HG02981 (cell line): Measurements from ENCODE around the gene DNAH9.
A peak's percentile ranks its signal among the peaks of the same experiment; 100 is the strongest.
"Not testable (repeated sequence)": the region's sequence is repeated elsewhere in the genome, so short reads cannot be mapped to it uniquely, and the experiment has no call there.

Experiments used
- ATAC-seq: cut with Tn5 transposase; IDR thresholded peaks from one replicate; pipeline ENCODE4 v1.9.1; 2021; ENCODE audit warnings: mild to moderate bottlenecking, moderate library complexity; ENCODE audit not compliant: unreplicated experiment

The DNAH9 gene

DNA sequence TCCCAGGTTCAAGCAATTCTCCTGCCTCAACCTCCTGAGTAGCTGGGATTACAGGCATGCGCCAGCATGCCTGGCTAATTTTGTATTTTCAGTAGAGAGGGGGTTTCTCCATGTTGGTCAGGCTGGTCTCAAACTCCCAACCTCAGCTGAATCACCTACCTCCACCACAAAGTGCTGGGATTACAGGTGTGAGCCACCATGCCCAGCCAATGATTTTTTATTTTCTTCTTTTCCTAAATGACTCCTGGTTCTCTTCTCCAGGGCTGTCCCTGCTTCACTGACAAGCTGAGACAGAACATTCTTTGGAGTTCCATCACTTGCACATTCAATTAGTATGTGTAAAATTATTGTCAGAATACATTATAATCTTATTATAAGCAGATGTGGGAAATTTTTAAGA is 351.3 kb downstream of the DNAH9 start:
- not testable (repeated sequence) for ATAC-seq

DNA sequence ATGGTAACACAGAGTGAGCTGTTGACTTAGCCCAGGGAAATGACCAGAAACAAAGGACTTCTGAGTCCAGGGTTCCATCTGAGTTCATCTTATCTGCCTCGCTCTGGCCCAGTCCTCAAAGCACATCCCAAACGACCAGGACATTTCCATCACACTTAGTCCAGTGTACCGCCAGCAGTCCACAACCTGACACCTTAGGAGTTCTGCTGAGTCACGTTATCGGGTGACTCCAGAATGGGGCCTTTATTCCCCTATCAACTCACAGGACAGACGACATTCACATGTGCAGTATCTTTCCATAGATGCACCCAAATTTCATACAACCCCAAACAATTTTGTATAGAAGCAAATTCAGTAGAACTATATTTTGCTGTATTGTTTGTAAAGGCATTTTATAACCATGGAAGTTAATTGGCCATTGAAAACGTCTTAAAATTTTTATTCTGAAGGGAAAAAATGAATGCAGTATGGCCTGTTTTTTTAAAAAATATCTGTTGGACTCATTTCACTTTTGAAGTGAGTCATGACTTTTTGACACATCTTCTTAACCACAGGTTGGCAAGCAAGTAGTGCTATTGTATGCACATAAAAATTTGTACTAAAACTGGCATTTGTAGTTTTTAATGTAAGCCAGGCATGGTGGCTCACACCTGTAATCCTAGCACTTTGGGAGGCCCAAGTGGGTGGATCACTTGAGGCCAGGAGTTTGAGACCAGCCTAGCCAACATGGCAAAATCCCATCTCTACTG is 352.7 kb downstream of the DNAH9 start:
- no peak for ATAC-seq

DNA sequence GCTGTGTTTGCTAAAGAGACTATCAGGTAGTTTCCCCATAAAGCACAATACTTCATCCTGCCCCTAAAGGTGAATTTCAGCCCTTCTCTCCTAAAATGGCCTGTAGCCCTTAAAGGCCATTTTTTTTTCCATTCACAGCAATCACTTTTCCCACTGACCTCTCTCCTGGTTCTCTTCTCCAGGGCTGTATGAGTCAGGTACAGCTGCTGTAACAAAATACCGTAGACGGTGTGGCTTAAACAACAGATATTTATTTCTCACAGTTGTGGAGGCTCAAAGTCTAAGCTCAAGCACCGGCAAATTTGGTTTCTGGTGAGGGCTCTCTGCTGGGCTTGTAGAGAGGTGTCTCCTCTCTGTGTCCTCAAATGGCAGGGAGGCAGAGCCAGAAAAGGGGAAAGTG is 354.3 kb downstream of the DNAH9 start:
- ATAC-seq = no peak

DNA sequence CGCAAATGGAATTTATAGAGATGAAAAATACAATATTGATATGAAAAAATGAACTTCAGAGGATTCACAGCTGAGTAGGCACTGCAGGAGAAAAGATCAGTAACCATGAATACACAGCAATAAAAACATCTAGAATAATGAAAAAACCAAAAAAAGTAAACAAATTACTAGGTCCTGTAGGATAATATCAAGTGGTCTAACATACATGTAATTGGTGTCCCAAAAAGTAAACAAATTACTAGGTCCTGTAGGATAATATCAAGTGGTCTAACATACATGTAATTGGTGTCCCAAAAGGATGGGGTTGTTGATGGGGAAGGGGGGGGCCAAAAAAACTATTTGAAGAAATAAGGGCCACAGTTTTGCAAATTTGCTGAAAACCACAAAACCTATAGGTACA is 355.7 kb downstream of the DNAH9 start:
- no peak for ATAC-seq

DNA sequence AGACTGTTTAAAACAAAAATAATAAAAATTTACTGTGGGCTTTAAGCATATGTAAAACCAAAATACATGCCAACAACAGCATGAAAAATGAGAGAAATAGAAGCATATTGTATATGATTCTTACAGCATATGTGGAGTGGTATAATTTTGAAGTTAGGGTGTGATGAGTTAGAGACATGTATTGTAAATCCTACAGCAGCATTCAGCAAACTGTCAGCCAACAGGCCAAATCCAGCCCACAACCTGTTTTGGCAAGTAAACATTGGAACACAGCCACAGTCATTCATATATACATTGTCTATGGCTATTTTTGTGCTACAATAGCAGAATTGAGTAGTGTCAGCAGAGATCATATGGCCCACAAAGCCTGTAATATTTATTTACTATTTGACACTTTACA is 356.7 kb downstream of the DNAH9 start:
- ATAC-seq = no peak

DNA sequence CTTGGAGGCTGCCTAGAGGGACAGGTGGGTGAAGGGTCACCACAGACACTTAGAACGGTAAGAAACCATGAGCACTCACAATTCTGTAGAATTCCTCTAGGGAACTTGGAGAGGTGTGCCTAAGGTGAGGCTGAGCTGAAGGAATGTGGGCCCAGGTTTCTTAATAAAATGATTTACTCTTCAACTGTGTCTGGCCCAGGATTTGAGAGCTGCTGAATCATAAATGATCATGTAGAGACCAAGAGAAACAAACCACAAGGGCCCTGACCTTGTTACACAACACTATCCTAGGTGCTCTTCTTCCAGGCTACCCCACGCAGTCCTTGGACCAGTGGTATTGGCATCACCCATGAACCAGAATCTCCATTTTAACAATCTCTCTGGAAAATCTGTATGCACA is 371.3 kb downstream of the DNAH9 start:
- ATAC-seq = no peak

DNA sequence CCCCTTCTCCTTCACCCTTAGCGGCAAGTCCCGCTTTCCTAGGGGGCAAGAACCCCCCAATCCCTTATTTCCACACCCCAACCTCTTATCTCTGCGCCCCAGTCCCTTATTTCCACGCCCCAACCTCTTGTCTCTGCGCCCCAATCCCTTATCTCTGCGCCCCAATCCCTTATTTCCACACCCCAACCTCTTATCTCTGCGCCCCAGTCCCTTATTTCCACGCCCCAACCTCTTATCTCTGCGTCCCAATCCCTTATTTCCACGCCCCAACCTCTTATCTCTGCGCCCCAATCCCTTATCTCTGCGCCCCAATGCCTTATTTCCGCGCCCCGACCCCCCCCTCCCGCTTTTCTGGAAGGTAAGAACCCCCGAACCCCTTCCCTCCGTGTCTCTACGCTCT is 374.5 kb downstream of the DNAH9 start:
- ATAC-seq = not testable (repeated sequence)

DNA sequence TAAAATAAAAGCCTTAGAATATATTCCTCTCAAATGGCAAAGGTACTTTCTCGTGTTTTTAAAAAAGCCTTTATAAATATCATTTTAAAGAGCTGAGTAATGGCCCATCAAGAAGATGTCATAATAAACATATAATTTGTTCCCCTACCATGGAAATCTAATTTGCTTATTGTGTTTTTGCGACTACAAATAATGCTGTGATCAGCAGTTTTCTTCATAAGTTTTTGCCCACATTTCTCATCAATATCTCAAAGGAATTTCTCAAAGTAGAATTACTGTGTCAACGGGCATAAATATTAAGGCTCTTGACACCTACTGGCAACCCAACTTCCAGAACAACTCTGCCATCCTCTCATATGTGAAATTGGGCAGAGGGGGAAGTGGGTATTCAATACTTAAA is 381.5 kb downstream of the DNAH9 start:
- no peak for ATAC-seq

DNA sequence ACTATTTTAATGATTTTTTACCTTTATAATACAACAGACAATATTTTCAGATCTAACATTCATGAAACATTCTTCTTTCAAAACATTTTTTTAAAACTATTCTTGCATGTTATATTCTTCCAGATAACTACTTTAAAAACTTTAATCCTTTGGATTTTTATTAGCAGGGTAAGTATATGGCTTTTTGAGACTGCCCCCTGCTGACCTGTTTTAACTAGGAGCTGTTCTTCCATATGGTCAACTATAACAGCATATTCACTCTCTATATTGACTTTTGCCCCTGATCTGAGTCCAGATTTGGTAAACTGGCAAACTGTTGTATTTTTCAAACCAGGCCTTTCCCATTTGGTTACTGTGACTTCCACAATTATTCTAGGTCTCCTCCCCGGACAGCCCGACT is 382.5 kb downstream of the DNAH9 start:
- no peak for ATAC-seq

DNA sequence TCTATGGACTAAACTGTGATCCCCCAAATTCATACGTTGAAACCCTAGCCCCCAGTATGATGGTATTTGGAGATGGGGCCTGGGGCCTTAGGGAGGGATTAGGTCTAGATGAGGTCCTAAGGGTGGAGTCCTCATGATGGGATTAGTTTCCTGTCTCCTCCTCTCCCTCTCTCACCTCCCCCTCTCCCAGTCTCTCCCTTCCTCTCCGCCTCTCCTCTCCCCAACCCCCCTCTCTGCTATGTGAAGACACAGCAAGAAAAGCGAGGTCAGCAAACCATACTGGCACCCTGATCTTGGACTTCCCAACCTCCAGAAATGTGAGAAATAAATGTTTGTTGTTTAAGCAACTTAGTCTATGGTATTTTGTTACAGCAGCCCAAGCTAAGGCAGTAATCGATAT is 383.6 kb downstream of the DNAH9 start:
- ATAC-seq = no peak

DNA sequence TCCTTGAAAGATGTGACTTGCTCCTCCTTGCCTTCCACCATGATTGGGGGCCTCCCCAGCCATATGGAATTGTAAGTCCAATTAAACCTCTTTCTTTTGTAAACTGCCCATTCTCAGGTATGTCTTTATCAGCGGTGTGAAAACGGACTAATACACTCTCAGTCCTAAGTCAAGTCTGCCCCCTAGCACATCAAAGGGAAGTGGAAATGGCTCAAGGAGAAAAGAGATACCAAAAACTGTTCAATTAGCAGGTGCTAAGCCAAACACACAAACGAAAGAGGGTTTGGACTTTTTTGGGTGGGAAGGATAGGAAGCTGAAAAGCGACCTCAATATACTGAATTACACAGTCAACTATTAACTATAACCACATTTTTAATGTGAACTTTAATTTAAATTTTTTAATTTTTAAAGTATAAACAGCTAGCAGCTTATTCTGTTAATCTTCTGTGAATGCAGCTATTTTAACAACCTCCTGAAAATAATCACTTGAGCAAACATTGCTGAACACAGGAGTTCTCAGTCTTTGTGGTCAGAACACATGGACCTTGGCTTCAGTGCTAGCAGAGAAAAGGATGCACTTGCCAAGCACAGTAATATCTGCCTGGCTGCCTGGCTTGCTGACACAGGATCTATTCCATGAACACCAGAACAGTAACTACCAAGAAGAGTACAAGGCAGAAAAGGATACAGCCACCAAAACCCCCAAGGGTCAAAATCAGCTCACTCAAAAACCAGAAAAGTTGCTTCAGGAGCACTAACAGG is 388.1 kb downstream of the DNAH9 start:
- ATAC-seq = no peak

DNA sequence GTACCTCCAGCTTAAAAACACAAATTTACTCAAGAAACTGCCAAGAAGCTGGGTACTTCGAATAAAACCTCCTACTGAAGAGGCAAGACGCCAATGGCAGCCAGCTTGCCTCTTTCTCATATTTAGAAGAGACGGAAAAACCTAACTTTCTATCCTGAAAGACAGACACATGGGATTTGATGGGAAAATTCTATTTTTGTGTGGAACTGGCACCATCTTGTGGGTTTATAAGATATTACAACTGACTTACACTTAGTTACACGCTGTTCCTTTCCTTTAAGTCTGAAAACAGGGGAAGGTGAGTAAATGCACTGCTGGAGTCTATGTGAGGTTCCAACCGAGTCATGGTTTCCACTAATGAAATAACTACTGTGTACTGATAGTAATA is 388.7 kb downstream of the DNAH9 start:
- no peak for ATAC-seq

DNA sequence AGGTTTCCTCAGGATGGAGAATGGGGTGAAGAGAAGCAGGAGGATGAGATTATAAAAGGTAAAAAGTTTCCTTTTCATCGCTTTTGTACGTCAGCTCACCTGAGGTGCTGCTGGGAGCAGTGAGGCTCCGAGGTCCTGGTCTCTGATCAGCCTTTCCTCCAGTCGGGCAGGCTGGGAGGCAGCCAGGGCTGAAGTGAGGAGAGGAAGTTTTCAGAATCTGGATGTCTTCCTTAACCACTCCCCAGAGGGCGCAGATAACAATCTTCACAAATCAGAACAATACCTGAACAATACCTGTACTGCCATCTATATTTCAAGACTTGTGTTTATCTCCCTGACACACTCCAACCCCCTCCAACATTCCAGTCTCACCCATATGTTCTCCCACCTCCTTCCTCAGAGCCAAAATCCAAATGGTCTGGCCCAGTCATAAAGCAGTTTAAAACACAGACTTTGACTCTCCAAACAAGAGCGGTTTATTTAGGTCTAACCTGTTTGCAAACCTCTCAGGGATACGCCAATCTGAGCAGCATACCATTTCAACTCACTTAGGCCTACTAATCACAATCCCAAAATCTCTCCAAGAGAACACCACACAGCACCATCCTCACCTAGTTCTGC is 392.2 kb downstream of the DNAH9 start:
- ATAC-seq = no peak

DNA sequence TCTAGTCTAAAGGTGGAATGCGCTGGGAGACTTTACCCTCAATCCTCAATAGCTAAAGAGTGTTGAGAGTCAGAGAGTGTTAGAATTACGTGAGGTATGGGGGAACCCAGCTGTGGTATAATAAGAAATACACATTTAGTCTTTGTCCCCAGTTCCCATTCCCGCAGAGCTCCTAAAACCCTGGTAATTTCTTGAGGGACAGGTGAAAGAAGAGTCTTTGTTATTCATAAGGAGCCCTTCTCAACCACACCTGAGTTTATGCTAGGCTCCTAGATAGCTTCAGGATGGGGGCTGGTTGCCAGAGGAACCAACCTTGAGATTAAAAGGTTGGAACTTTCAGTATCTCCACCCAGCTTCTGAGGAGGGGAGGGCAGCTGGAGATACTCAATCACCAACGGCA is 393.2 kb downstream of the DNAH9 start:
- no peak for ATAC-seq

DNA sequence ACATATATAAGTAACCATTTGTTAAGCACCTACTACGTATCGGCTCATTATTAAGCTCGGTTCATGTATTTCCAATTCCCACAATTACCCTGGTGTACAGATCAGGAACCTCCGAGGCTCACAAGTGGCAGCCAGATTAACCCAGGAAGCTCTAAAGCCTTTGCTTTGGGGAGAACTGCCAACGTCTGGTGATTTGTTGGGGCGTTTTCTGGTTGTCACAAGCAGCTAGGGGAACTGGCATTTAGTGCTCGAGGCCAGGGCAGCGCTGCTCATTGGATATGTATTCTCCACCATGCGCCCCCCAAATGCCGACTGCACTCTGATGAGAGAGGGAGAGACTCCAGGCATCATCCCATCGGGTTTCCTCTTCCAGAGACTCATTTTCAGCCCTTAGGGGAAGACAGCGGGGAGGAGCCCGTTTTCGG is 398.5 kb downstream of the DNAH9 start:
- peak; percentile 33 for ATAC-seq

DNA sequence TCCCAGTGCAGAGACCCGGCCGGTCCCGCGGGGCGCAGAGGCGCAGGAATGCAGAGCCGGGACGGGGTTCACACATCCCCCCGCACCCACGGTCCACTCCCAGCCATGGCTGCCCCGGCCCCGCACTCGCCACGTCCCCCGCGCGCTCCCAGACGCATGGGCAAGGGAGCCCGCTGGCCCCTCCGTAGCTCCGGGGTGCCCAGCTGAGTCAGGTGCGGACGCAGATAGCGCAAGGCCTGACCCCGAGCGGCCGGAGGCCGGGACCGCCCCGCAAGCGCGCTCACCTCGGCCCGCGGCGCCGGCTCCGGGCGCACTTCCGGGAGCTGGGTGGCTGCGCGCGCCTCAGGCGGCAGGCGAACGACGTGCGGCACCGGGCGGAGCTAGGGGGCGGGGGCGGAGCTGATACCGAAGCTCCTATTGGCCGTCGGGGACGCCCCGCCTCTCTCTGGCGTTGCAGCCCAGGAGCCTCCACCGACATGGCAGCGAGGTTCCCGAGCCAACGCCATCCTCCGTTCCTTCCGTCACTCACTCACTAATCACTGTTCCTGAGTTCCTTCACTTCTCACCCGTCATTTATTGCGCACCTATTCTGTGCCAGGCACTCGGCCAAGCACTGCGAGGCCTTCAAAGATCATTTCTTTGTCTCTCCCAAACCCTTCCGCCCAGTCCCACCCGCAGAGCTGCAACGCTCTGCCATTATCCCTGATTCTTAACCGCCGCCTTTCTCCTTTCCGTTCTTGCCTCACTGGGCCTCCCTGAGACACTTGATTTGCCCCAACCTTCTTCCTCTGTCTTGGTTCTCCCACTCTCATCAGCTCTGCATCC is 399.1 kb downstream of the DNAH9 start, which contains the start of gene ZNF18:
TSS of gene ZNF18 (minus strand) at position 329 of the 825 bp plus-strand sequence. CDS start 4,646 bp downstream, outside the sequence.
- ATAC-seq = peak; percentile 95

DNA sequence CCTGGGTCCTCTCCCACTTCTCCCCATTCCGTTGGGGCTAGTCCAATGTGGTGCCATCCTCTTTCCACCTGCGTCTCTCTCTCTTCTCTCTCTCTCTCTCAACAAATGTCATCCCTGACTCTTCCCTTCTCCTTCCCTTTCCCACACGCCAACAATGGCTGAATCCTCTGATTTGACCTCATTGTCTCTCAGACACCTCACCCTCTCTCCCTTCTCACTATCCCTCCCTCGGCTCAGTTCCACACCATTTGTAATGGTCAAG is 399.6 kb downstream of the DNAH9 start:
- no peak for ATAC-seq

DNA sequence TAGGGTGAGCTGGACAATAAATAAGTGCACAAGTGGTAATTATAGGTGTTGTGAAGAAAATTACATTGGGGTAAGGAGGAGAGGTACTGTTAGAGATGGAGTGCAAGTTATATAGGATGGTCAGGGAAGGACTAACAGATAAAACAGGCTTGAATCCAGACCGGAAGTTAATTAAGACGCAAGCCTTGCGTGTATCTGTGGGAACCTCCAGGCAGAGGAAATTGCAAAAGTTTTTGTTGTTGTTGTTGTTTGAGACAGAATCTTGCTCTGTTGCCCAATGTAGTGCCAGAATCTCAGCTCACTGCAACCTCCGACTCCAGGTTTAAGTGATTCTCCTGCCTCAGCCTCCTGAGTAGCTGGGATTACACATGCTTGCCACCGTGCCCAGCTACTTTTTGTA is 401.4 kb downstream of the DNAH9 start:
- ATAC-seq = no peak

DNA sequence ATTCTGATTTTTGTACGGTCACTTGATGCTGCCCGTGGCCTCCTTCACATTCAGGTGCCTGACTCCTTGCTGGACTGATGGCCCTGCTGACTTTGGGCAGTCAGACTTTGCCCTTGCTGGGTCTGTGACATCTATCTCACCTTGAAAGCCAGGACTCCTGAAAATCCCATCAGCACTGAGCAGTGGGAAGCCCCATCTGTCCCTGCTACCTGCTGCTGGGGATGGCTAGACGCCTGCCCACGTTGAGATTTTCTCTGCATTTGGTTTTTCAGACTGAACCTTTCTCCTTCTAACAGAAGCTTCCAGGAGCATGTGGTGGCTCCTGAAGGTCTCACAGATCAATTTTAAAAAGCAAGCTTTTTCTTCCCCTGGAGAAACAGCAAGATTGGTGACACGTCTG is 409.2 kb downstream of the DNAH9 start:
- ATAC-seq = no peak
